ENCODE results near the gene SNX1.

DNA sequence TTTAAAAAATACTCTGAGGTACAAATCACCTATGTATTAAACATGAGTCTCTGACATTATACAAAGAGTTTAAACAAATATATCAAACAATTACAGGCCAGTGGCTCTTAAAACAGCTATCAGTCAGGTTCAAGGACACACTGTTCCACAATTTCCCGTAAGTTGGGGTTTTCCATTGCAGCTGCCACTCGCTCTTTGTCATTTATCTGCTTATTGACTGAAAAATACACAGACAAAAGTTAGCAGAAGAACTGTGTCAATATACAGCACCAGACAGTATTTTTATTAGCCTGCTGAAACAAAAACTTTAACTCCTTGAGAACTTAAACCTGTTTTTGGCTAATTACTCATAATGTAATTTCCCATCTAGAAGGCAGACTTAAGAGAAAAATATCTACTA lies 23.0 kb upstream of the SNX1 start:
- TF ChIP-seq POLR2A (IDR thresholded peaks at IDR 0.05) (no peak), CTCF (IDR thresholded peaks at IDR 0.05) (no peak)
